Measurements from ENCODE around the gene AVL9. TPM values are rescaled to one million over a fixed set of nuclear protein-coding genes. Genes with fewer than 3 reads are reported as not detected.

AVL9 gene
- total and polyA plus RNA-seq, 7 donors: 15.6 to 35.1 (median 21.6) TPM

DNA sequence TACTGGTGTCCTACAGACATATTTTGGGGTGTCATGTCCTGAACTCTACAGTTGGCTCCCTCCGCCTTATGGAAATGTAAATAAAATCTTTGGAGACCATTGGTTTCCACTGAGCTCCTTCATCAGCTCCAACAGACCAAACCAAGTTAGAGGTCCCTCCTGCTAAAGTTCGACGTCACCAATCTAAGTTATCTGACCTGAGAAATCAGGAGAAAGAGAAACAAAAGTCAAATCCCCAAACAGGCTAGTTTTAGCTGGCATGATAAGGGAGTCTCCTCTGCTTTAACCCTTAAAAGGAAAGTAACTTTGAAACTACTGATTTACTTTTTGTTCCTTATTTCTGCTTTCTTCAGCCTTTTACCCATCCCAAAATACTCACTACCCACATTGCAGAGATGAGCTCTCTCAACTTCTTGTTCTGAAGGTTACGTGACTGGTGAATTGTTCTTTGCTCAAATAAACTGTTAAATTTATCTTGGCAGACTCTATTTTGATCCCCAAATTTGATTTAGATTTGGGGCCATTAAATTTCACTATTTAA lies 39.9 kb downstream of the AVL9 start:
- TF ChIP-seq POLR2A (IDR thresholded peaks at IDR 0.05) (no peak), POLR2AphosphoS5 (IDR thresholded peaks at IDR 0.05) (no peak), EP300 (IDR thresholded peaks at IDR 0.05) (no peak)
- TF ChIP-seq, protein P1, sequence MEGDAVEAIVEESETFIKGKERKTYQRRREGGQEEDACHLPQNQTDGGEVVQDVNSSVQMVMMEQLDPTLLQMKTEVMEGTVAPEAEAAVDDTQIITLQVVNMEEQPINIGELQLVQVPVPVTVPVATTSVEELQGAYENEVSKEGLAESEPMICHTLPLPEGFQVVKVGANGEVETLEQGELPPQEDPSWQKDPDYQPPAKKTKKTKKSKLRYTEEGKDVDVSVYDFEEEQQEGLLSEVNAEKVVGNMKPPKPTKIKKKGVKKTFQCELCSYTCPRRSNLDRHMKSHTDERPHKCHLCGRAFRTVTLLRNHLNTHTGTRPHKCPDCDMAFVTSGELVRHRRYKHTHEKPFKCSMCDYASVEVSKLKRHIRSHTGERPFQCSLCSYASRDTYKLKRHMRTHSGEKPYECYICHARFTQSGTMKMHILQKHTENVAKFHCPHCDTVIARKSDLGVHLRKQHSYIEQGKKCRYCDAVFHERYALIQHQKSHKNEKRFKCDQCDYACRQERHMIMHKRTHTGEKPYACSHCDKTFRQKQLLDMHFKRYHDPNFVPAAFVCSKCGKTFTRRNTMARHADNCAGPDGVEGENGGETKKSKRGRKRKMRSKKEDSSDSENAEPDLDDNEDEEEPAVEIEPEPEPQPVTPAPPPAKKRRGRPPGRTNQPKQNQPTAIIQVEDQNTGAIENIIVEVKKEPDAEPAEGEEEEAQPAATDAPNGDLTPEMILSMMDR (IDR thresholded peaks at IDR 0.05): no peak
- peaks cover 0 to 14% (median 8%) of the 10 kb centered on the region in 4 donors for H3K4me1 ChIP-seq
- H3K9me3 ChIP-seq: no peaks in the 10 kb centered on the region
- no peaks in the 10 kb centered on the region for H3K36me3 ChIP-seq
- intact Hi-C loops (cut with DNase I): no loop called here
- no peak overlapping the region for H3K27ac ChIP-seq
- H3K4me3 ChIP-seq: no peak overlapping the region
- DNase-seq: no peak
- 72 to 92% methylated on average over 4 of the region's 4 CpGs for whole genome bisulfite sequencing, 2 donors
- no peaks in the 10 kb centered on the region for H3K27me3 ChIP-seq

DNA sequence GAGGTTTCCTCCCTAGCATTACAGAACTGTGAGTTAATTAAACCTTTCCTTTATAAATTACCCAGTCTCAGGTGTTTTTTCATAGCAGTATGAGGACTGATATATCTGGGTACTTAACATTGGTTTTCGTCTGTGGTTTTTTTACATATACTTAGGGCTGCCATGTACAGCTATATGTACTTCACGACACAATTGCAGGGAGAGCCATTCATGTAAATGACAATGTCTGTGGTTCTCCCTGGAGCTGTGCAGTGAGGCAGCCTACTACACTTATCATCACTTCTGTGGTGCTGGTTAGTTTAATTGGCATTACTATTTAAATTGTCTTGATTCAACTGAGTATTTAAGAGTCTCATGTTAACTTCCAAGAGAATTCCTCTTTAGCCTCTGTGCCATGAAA lies 40.7 kb downstream of the AVL9 start:
- Histone ChIP-seq H3K36me3 (no peaks in the 10 kb centered on the region), H3K4me1 (peaks cover 0 to 14% (median 8%) of the 10 kb centered on the region in 4 donors), H3K27ac (no peak overlapping the region), H3K4me3 (no peak overlapping the region), H3K27me3 (no peaks in the 10 kb centered on the region), H3K9me3 (no peaks in the 10 kb centered on the region)
- DNase-seq: no peak
- WGBS, 2 donors: 93 to 95% methylated on average over 2 of the region's 2 CpGs
- intact Hi-C loops (cut with DNase I): no loop called here
- TF ChIP-seq EP300 (IDR thresholded peaks at IDR 0.05): no peak
- no peak for TF ChIP-seq POLR2AphosphoS5 (IDR thresholded peaks at IDR 0.05)
- no peak for TF ChIP-seq POLR2A (IDR thresholded peaks at IDR 0.05)
- TF ChIP-seq, protein P1 (IDR thresholded peaks at IDR 0.05): no peak

DNA sequence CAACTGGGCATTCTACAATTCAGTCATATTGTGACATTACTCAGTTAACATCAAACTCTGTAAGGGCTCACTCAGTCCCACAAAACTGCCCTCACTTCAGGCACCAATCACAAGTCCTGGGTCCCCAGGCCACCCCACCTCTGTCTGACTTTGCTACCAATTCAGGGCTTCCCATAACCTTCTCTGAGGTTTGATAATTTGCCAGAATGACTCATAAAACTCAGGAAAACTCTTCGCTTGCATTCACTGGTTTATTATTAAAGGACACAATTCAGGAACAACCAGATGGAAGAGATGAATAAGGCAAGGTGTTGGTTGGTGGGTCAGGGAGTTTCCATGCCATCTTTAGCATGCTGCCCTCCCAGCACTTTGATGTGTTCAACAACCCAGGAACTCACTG lies 41.3 kb downstream of the AVL9 start:
- Histone ChIP-seq H3K27ac (no peak overlapping the region), H3K4me1 (peaks cover 0 to 14% (median 8%) of the 10 kb centered on the region in 4 donors), H3K9me3 (no peaks in the 10 kb centered on the region), H3K36me3 (no peaks in the 10 kb centered on the region), H3K4me3 (no peak overlapping the region), H3K27me3 (no peaks in the 10 kb centered on the region)
- 0 to 35% methylated on average over 1 of the region's 1 CpG for WGBS, 2 donors
- intact Hi-C loops (cut with DNase I): no loop called here
- no peak for DNase-seq
- TF ChIP-seq POLR2A (IDR thresholded peaks at IDR 0.05) (no peak), EP300 (IDR thresholded peaks at IDR 0.05) (no peak), POLR2AphosphoS5 (IDR thresholded peaks at IDR 0.05) (no peak)
- TF ChIP-seq, protein P1 (IDR thresholded peaks at IDR 0.05): no peak

DNA sequence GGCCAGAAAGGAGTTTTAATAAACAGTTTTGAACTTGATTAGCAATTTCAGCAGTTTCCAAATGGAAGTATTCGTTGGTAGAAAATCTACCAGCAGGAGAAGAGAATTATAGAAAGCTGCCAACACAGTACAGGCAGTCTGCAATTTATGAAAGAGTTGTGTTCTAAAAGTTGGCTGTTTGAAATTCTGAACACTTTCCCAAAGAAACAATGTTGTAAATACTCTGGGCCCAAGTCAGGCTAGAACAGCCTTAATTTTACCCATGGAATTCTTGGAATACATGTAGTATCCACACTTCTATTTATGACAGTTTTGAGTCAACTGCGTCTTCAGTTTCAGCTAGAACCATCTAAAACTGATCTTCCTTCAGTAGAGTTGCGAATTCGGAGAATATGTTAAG lies 42.5 kb downstream of the AVL9 start:
- TF ChIP-seq POLR2AphosphoS5 (IDR thresholded peaks at IDR 0.05): no peak
- TF ChIP-seq, protein P1 (IDR thresholded peaks at IDR 0.05): no peak
- TF ChIP-seq EP300 (IDR thresholded peaks at IDR 0.05): no peak
- TF ChIP-seq POLR2A (IDR thresholded peaks at IDR 0.05): no peak
- peaks cover 0 to 14% (median 8%) of the 10 kb centered on the region in 4 donors for H3K4me1 ChIP-seq
- H3K27ac ChIP-seq: no peak overlapping the region
- no peak overlapping the region for H3K4me3 ChIP-seq
- no peaks in the 10 kb centered on the region for H3K36me3 ChIP-seq
- DNase-seq: no peak
- WGBS, 2 donors: 73 to 86% methylated on average over 4 of the region's 4 CpGs
- no peaks in the 10 kb centered on the region for H3K9me3 ChIP-seq
- intact Hi-C loops (cut with DNase I): no loop called here
- no peaks in the 10 kb centered on the region for H3K27me3 ChIP-seq

DNA sequence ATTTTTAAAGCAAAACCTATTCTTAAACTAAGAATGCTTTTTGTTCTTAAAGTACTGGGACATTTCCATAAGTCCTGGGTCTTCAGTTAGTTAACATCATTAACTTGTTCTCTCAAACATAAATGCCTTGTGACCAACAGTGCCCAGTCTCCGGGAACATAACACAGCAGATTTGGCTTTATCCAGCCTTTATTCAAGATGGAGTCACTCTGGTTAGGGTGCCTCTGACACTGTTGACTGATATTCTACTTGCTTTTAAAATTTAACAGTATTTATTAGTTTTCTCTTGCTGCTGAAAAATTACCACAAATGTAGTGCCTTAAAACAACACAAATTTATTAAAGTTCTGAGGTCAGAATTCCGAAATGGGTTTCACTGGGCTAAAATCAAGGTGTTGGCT lies 44.1 kb downstream of the AVL9 start:
- TF ChIP-seq POLR2A (IDR thresholded peaks at IDR 0.05): no peak
- TF ChIP-seq, protein P1 (IDR thresholded peaks at IDR 0.05): no peak
- TF ChIP-seq POLR2AphosphoS5 (IDR thresholded peaks at IDR 0.05): no peak
- Histone ChIP-seq H3K9me3 (no peaks in the 10 kb centered on the region), H3K4me3 (no peak overlapping the region), H3K4me1 (peaks cover 0 to 14% (median 8%) of the 10 kb centered on the region in 4 donors), H3K27me3 (no peaks in the 10 kb centered on the region), H3K36me3 (peaks cover 0 to 13% (median 0%) of the 10 kb centered on the region in 4 donors), H3K27ac (no peak overlapping the region)
- intact Hi-C loops (cut with DNase I): no loop called here
- no peak for DNase-seq
- 93 to 96% methylated on average over 2 of the region's 2 CpGs for WGBS, 2 donors

All from sigmoid colon (tissue), 7 donors.